Caco-2 (cell line): ENCODE measurements around the gene NELFCD. TPM values are rescaled to one million over a fixed set of nuclear protein-coding genes. Genes with fewer than 3 reads are reported as not detected.

Source experiments
- BruUV-seq: library from RNA; stranded (reverse); fragments of 400-500 nt; replicated peaks from 2 replicates; lab custom pipeline; 2021; lab: Mats Ljungman, UMichigan
- CTCF ChIA-PET: fragments of 300-600 bp; sonication (Branson Sonifier 250); formaldehyde crosslinking; loops from one replicate; lab custom pipeline; 2022; ENCODE audit warnings: antibody characterized with exemption; lab: Charles Lee
- POLR2A ChIA-PET: fragments of 300-600 bp; sonication (Branson Sonifier 250); formaldehyde crosslinking; loops from one replicate; lab custom pipeline; 2022; ENCODE audit warnings: antibody characterized with exemption; lab: Charles Lee
- DNase-seq, 2 experiments: peaks; one replicate each; pipeline versions ENCODE4 v3.0.0 to v3.0.0-alpha.2; 2020 to 2022
- H3K27me3 ChIP-seq: replicated peaks from 2 replicates; pipeline ENCODE4 v1.6.0; 2011; ENCODE audit warnings: low read length; ENCODE audit not compliant: control insufficient read depth, insufficient read depth
- H3K36me3 ChIP-seq: 2 replicates; pipeline ENCODE4 v1.5.1; 2011; ENCODE audit warnings: low read length; ENCODE audit not compliant: control insufficient read depth, insufficient read depth
- H3K4me1 ChIP-seq: fragments of 250-450 bp; sonication (Bioruptor Pico); 2 replicates; pipeline ENCODE4 v1.5.1; 2020; ENCODE audit warnings: mild to moderate bottlenecking
- H3K4me3 ChIP-seq: 2 replicates; pipeline ENCODE4 v1.5.1; 2011; ENCODE audit warnings: low read depth, mild to moderate bottlenecking, control low read depth, low read length
- H3K9me3 ChIP-seq: fragments of 250-450 bp; sonication (Bioruptor Pico); 2 replicates; pipeline ENCODE4 v1.5.1; 2020; ENCODE audit warnings: mild to moderate bottlenecking, moderate library complexity
- H3K27ac Mint-ChIP-seq: one replicate; pipeline ENCODE4 v1.8.0; 2022; ENCODE audit warnings: mixed read lengths; ENCODE audit not compliant: unreplicated experiment
- H3K27me3 Mint-ChIP-seq: one replicate; pipeline ENCODE4 v1.8.0; 2022; ENCODE audit warnings: mixed read lengths; ENCODE audit not compliant: insufficient read depth, unreplicated experiment
- H3K36me3 Mint-ChIP-seq: one replicate; pipeline ENCODE4 v1.8.0; 2022; ENCODE audit warnings: mild to moderate bottlenecking, mixed read lengths; ENCODE audit not compliant: insufficient read depth, unreplicated experiment
- H3K4me1 Mint-ChIP-seq: one replicate; pipeline ENCODE4 v1.8.0; 2022; ENCODE audit warnings: low read depth, mixed read lengths; ENCODE audit not compliant: unreplicated experiment
- H3K4me3 Mint-ChIP-seq: one replicate; pipeline ENCODE4 v1.8.0; 2022; ENCODE audit warnings: mild to moderate bottlenecking, moderate library complexity, mixed read lengths; ENCODE audit not compliant: unreplicated experiment
- H3K9me3 Mint-ChIP-seq: one replicate; pipeline ENCODE4 v1.8.0; 2022; ENCODE audit warnings: mixed read lengths; ENCODE audit not compliant: unreplicated experiment
- intact Hi-C: fragments of 100-400 bp; cut with micrococcal nuclease; formaldehyde crosslinking; loops from one replicate; pipeline ENCODE4 v1.10.0; 2022; ENCODE audit not compliant: unreplicated experiment
- total RNA-seq: library from RNA; stranded (reverse); gene quantifications from 2 replicates; pipeline ENCODE4 v1.2.3, GENCODE V29; 2022
- TF ChIP-seq, protein P1 (sequence below), 2 experiments: fragments of 200-600 bp in 1 of 2; IDR thresholded peaks; 1 replicate in 1 of 2; 2 replicates in 1 of 2; pipeline versions ENCODE4 v1.5.1 to v1.8.0; 2011 to 2022; ENCODE audit warnings: antibody characterized with exemption in 1 of 2, control low read depth in 1 of 2, inconsistent platforms in 1 of 2, low read depth in 1 of 2, low read length in 1 of 2, mild to moderate bottlenecking in 1 of 2, moderate library complexity in 1 of 2; ENCODE audit not compliant: insufficient read depth in 1 of 2, severe bottlenecking in 1 of 2, unreplicated experiment in 1 of 2

Gene NELFCD
- total RNA-seq, 1 experiment from 2014 or later, result 230 TPM

DNA sequence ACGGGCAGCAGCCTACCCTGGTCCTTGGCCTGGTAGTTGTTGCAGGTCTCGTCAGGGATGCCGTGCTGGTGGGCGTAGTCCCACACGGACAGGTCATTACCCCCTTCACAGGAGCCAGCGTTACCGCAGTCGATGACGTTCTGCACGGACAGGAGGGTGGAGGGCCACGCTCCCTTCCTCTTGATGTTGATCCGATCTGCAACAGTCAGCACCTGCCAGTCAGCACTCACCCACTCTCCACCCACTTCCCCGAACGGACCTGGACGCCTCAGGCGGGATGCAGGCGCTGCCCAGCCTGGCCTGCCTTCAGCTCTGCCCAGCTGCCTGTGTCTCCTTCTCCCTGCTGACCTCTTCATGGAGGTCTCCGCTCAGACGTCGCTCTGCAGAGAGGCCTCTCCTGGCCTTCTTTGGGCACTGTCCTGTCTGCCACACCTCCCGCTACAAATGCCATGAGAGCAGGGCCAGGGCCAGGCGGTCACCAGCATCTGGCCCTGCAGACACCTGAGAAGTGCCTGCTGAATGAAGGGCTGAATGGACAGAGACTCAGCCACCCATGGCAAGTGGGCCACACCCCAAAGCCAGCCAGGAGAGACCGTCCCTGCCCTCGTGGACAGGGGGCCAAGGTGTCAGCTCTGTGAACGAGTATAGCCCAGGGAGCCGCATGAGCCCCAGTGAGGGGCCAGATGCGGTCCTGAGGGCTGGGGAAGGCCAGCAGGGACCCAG lies 20.6 kb downstream of the NELFCD start:
- intact Hi-C loops, result no loop called here
- Mint-ChIP-seq H3K4me1 (peaks cover 11% of the 10 kb centered on the region), H3K9me3 (no peaks in the 10 kb centered on the region), H3K27ac (no peak overlapping the region), H3K36me3 (peaks cover 74% of the 10 kb centered on the region), H3K4me3 (no peak overlapping the region), H3K27me3 (no peaks in the 10 kb centered on the region)
- TF ChIP-seq, protein P1, sequence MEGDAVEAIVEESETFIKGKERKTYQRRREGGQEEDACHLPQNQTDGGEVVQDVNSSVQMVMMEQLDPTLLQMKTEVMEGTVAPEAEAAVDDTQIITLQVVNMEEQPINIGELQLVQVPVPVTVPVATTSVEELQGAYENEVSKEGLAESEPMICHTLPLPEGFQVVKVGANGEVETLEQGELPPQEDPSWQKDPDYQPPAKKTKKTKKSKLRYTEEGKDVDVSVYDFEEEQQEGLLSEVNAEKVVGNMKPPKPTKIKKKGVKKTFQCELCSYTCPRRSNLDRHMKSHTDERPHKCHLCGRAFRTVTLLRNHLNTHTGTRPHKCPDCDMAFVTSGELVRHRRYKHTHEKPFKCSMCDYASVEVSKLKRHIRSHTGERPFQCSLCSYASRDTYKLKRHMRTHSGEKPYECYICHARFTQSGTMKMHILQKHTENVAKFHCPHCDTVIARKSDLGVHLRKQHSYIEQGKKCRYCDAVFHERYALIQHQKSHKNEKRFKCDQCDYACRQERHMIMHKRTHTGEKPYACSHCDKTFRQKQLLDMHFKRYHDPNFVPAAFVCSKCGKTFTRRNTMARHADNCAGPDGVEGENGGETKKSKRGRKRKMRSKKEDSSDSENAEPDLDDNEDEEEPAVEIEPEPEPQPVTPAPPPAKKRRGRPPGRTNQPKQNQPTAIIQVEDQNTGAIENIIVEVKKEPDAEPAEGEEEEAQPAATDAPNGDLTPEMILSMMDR (IDR thresholded peaks at IDR 0.05; ENCODE audit: insufficient read depth in 1 of 2, low read depth in 1 of 2, low read length in 1 of 2, severe bottlenecking in 1 of 2, unreplicated experiment in 1 of 2), result no peak
- peaks cover 17% of the 10 kb centered on the region for H3K36me3 ChIP-seq
- DNase-seq, result no peak
- POLR2A ChIA-PET, result no interaction called here
- no peak overlapping the region for H3K4me3 ChIP-seq
- no peaks in the 10 kb centered on the region for H3K27me3 ChIP-seq
- CTCF ChIA-PET, result no interaction called here
- H3K9me3 ChIP-seq, result no peaks in the 10 kb centered on the region
- BruUV-seq, result no TSS peak
- H3K4me1 ChIP-seq, result peaks cover 16% of the 10 kb centered on the region

DNA sequence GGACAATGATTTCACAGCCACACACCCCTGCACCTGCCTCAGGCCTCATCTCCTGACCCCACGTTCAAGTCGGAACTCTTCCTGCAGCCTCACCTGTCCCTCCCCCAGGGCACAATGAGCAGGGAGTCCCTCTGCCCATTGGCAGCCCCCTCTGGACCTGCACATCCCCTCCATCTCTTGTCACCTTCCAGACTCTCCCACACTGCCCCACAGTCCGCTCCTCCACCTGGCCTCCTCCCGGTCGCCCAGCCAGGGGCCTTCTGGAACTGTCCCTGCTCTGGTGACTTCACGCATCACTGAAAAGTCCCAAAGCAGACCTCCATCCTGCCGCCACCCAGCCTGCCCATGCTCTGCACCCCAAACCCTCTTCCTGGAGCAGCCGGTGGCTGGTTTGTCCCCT lies 21.3 kb downstream of the NELFCD start:
- Mint-ChIP-seq H3K27ac (peak overlapping the region; percentile 2), H3K4me3 (no peak overlapping the region)
- H3K4me3 ChIP-seq, result no peak overlapping the region

DNA sequence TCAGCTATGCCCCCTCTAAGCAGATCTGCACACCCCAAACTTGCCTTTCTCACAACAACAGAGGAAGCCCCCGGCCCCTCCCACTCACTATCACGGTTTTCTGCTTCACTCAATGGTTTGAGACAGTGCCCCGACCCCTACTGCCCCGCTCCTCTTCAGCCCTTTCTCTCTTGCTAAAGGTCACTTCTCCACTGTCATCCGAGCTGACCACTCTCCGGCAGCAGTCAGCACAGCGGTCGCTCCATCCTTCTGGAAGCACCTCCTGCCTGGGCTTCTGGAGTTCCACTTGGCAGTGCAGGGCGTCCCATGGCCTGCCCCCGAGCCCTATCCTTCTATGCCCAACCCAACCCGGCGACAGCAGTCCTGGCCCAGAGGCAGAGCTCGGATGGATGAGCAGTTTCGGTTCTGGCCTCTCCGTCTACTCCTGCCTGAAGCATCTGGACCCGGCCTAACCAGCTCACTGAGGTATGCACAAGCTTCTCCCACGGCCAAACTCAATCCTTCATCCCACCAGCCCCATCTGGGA lies 21.9 kb downstream of the NELFCD start:
- H3K27ac Mint-ChIP-seq, result peak overlapping the region; percentile 2
- H3K4me3 Mint-ChIP-seq, result no peak overlapping the region
- Histone ChIP-seq H3K4me3 (no peak overlapping the region), H3K9me3 (no peaks in the 10 kb centered on the region), H3K27me3 (no peaks in the 10 kb centered on the region), H3K4me1 (peaks cover 22% of the 10 kb centered on the region), H3K36me3 (peaks cover 14% of the 10 kb centered on the region)
- no peaks in the 10 kb centered on the region for H3K9me3 Mint-ChIP-seq
- H3K36me3 Mint-ChIP-seq, result peaks cover 60% of the 10 kb centered on the region
- intact Hi-C loops, result no loop called here
- POLR2A ChIA-PET, result interaction anchor here (1.5 kb wide), 1 partner anchor 29 kb away, joined by 4 read pairs; the partner anchor contains the start of gene ATP5F1E
- CTCF ChIA-PET, result interaction anchor here (0.7 kb wide), 1 partner anchor 30 kb away, joined by 3 read pairs; no protein-coding TSS in a partner anchor
- no peaks in the 10 kb centered on the region for H3K27me3 Mint-ChIP-seq
- DNase-seq, result peak in 1 of 2 experiments; percentile 44
- no TSS peak for BruUV-seq
- TF ChIP-seq, protein P1 (IDR thresholded peaks at IDR 0.05; ENCODE audit: insufficient read depth in 1 of 2, low read depth in 1 of 2, low read length in 1 of 2, severe bottlenecking in 1 of 2, unreplicated experiment in 1 of 2), result no peak
- H3K4me1 Mint-ChIP-seq, result peaks cover 8% of the 10 kb centered on the region

More for the DNA sequence above, 21.3 kb downstream of the NELFCD start:
- peaks cover 17% of the 10 kb centered on the region for H3K4me1 ChIP-seq
- H3K27me3 ChIP-seq, result no peaks in the 10 kb centered on the region
- Mint-ChIP-seq H3K9me3 (no peaks in the 10 kb centered on the region), H3K36me3 (peaks cover 66% of the 10 kb centered on the region), H3K4me1 (peaks cover 8% of the 10 kb centered on the region), H3K27me3 (no peaks in the 10 kb centered on the region)
- intact Hi-C loops, result no loop called here
- ChIA-PET POLR2A (interaction anchor here (1.5 kb wide), 1 partner anchor 30 kb away, joined by 4 read pairs; the partner anchor contains the start of gene ATP5F1E), CTCF (interaction anchor here (0.7 kb wide), 1 partner anchor 30 kb away, joined by 3 read pairs; no protein-coding TSS in a partner anchor)
- BruUV-seq, result no TSS peak
- no peak for DNase-seq
- TF ChIP-seq, protein P1 (IDR thresholded peaks at IDR 0.05; ENCODE audit: insufficient read depth in 1 of 2, low read depth in 1 of 2, low read length in 1 of 2, severe bottlenecking in 1 of 2, unreplicated experiment in 1 of 2), result no peak
- peaks cover 16% of the 10 kb centered on the region for H3K36me3 ChIP-seq
- no peaks in the 10 kb centered on the region for H3K9me3 ChIP-seq
